ENCODE measurements around the gene ASTN2.

ASTN2 gene

GRCh38 chr9:116703634-116704033 is 711.2 kb downstream of the ASTN2 start:
- Histone ChIP-seq H3K27ac (ENCODE audit: low read depth, low read length) (no peak overlapping the region), H3K36me3 (ENCODE audit: control insufficient read depth, insufficient read depth, low read length) (peaks cover 20% of the 10 kb centered on the region), H3K4me3 (ENCODE audit: low read depth, low read length) (no peak overlapping the region), H3K9me3 (ENCODE audit: control insufficient read depth, insufficient read depth, low read depth, low read length) (peaks cover 6% of the 10 kb centered on the region; the same call in 1 of the 2 replicates), H3K9ac (ENCODE audit: low read length) (no peak overlapping the region), H3K27me3 (ENCODE audit: control insufficient read depth, insufficient read depth, low read length) (no peaks in the 10 kb centered on the region), H3K4me1 (ENCODE audit: control insufficient read depth, insufficient read depth, low read length) (peaks cover 4% of the 10 kb centered on the region)

- peaks cover 6% of the 10 kb centered on the region; the same call in 1 of the 2 replicates for H3K9me3 ChIP-seq (ENCODE audit: control insufficient read depth, insufficient read depth, low read depth, low read length)
- no peaks in the 10 kb centered on the region for H3K27me3 ChIP-seq (ENCODE audit: control insufficient read depth, insufficient read depth, low read length)
- no peak overlapping the region for H3K4me3 ChIP-seq (ENCODE audit: low read depth, low read length)
- peaks cover 4% of the 10 kb centered on the region for H3K4me1 ChIP-seq (ENCODE audit: control insufficient read depth, insufficient read depth, low read length)
- H3K36me3 ChIP-seq (ENCODE audit: control insufficient read depth, insufficient read depth, low read length) = peaks cover 35% of the 10 kb centered on the region
- no peak overlapping the region for H3K9ac ChIP-seq (ENCODE audit: low read length)
- H3K27ac ChIP-seq (ENCODE audit: low read depth, low read length) = no peak overlapping the region
Observed at GRCh38 chr9:116701940-116702642, 712.8 kb downstream of the ASTN2 start.

DNA sequence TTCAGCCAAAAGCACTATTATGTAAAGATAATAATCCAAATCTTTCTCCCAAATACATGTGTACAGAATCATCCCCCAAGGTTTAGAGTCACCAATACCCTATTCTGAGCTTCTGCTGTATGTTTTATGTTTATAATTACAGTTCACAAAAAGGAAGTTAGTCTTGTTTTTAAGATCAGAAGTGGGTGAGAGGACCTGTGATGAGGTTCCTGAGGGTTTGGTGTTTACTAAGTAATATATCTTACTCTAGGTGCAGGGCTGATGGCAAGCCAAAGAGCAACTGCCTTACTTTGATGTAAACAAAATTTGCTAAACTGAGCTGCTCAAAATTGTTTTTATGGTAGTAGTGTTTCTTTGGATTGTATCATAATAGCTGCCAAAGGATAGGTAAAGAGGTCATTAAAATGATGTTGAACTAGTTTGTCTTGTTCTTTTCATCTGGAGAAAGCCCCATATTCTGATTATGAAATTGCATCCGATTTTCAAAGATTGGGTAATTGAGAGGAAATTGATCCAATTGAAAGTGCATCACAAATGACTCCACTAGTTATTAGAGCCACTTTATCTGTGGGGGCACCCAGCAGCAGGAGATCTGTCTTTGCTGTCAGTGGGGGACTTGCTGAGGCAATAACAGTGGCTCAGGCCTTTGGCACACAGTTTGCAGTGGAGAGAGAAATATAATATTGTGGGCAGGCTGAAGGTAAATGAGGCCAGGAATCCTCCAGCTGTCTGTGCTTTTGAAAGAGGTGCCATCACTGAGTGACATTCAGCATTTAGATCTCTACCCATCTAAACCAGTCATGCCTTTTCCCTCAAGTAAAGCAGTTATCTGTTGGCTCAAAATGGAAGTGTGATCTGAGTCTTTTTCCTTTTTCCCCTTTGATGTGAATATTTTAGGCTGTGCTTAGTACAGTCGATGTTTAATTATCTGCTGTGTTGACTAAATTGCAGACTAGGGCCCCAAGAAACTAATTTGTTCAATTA is 713.7 kb downstream of the ASTN2 start:
- peaks cover 4% of the 10 kb centered on the region for H3K4me1 ChIP-seq (ENCODE audit: control insufficient read depth, insufficient read depth, low read length)
- H3K27ac ChIP-seq (ENCODE audit: low read depth, low read length) = no peak overlapping the region
- H3K9me3 ChIP-seq (ENCODE audit: control insufficient read depth, insufficient read depth, low read depth, low read length) = peaks cover 6% of the 10 kb centered on the region; the same call in 1 of the 2 replicates
- no peaks in the 10 kb centered on the region for H3K27me3 ChIP-seq (ENCODE audit: control insufficient read depth, insufficient read depth, low read length)
- no peak overlapping the region for H3K9ac ChIP-seq (ENCODE audit: low read length)
- peaks cover 35% of the 10 kb centered on the region for H3K36me3 ChIP-seq (ENCODE audit: control insufficient read depth, insufficient read depth, low read length)
- H3K4me3 ChIP-seq (ENCODE audit: low read depth, low read length) = no peak overlapping the region

GRCh38 chr9:116700279-116700678 is 714.6 kb downstream of the ASTN2 start:
- H3K4me3 ChIP-seq (ENCODE audit: low read depth, low read length) = no peak overlapping the region
- no peak overlapping the region for H3K9ac ChIP-seq (ENCODE audit: low read length)
- H3K9me3 ChIP-seq (ENCODE audit: control insufficient read depth, insufficient read depth, low read depth, low read length) = peaks cover 6% of the 10 kb centered on the region; the same call in 1 of the 2 replicates
- H3K27ac ChIP-seq (ENCODE audit: low read depth, low read length) = no peak overlapping the region
- H3K36me3 ChIP-seq (ENCODE audit: control insufficient read depth, insufficient read depth, low read length) = peaks cover 35% of the 10 kb centered on the region
- peaks cover 4% of the 10 kb centered on the region for H3K4me1 ChIP-seq (ENCODE audit: control insufficient read depth, insufficient read depth, low read length)
- no peaks in the 10 kb centered on the region for H3K27me3 ChIP-seq (ENCODE audit: control insufficient read depth, insufficient read depth, low read length)

GRCh38 chr9:116697887-116698286 is 717.0 kb downstream of the ASTN2 start:
- Histone ChIP-seq H3K36me3 (ENCODE audit: control insufficient read depth, insufficient read depth, low read length) (peaks cover 35% of the 10 kb centered on the region), H3K27me3 (ENCODE audit: control insufficient read depth, insufficient read depth, low read length) (no peaks in the 10 kb centered on the region), H3K4me3 (ENCODE audit: low read depth, low read length) (no peak overlapping the region), H3K9ac (ENCODE audit: low read length) (no peak overlapping the region), H3K27ac (ENCODE audit: low read depth, low read length) (no peak overlapping the region), H3K4me1 (ENCODE audit: control insufficient read depth, insufficient read depth, low read length) (no peaks in the 10 kb centered on the region), H3K9me3 (ENCODE audit: control insufficient read depth, insufficient read depth, low read depth, low read length) (peaks cover 6% of the 10 kb centered on the region; the same call in 1 of the 2 replicates)

- H3K27me3 ChIP-seq (ENCODE audit: control insufficient read depth, insufficient read depth, low read length) = no peaks in the 10 kb centered on the region
- 0 out of 2 replicates have a peak, but pooled peaks cover under 1% of the 10 kb centered on the region for H3K9me3 ChIP-seq (ENCODE audit: control insufficient read depth, insufficient read depth, low read depth, low read length)
- H3K4me1 ChIP-seq (ENCODE audit: control insufficient read depth, insufficient read depth, low read length) = no peaks in the 10 kb centered on the region
- H3K36me3 ChIP-seq (ENCODE audit: control insufficient read depth, insufficient read depth, low read length) = peaks cover 35% of the 10 kb centered on the region
- no peak overlapping the region for H3K9ac ChIP-seq (ENCODE audit: low read length)
- H3K4me3 ChIP-seq (ENCODE audit: low read depth, low read length) = no peak overlapping the region
- no peak overlapping the region for H3K27ac ChIP-seq (ENCODE audit: low read depth, low read length)
Observed at GRCh38 chr9:116697362-116697761, 717.5 kb downstream of the ASTN2 start.

DNA sequence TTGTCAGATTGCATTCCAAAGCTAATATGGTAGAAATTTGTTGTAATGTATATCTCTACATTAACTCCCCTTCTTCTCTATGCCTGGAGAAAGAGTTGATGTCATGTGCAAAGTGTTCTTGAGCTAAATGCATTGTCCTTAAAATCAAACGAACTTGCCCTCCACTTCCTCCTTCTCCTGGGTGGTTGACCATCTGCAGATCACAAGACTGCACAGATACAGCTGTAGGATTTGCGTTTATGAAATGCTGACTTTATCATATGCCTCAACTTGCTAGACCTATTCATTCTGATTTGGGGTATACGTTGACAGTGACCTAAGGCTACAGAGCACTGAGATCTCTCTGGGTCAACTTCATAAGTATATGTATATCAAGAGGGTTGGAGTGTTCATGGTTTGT is 719.4 kb downstream of the ASTN2 start:
- Histone ChIP-seq H3K4me1 (ENCODE audit: control insufficient read depth, insufficient read depth, low read length) (no peaks in the 10 kb centered on the region), H3K27me3 (ENCODE audit: control insufficient read depth, insufficient read depth, low read length) (no peaks in the 10 kb centered on the region), H3K36me3 (ENCODE audit: control insufficient read depth, insufficient read depth, low read length) (peaks cover 33% of the 10 kb centered on the region), H3K9ac (ENCODE audit: low read length) (no peak overlapping the region), H3K9me3 (ENCODE audit: control insufficient read depth, insufficient read depth, low read depth, low read length) (no peaks in the 10 kb centered on the region), H3K4me3 (ENCODE audit: low read depth, low read length) (no peak overlapping the region), H3K27ac (ENCODE audit: low read depth, low read length) (no peak overlapping the region)

GRCh38 chr9:116694785-116695291 is 720.0 kb downstream of the ASTN2 start:
- Histone ChIP-seq H3K27ac (ENCODE audit: low read depth, low read length) (no peak overlapping the region), H3K4me1 (ENCODE audit: control insufficient read depth, insufficient read depth, low read length) (no peaks in the 10 kb centered on the region), H3K36me3 (ENCODE audit: control insufficient read depth, insufficient read depth, low read length) (peaks cover 27% of the 10 kb centered on the region)

GRCh38 chr9:116693233-116693731 is 721.6 kb downstream of the ASTN2 start:
- H3K9me3 ChIP-seq (ENCODE audit: control insufficient read depth, insufficient read depth, low read depth, low read length) = no peaks in the 10 kb centered on the region
- H3K27me3 ChIP-seq (ENCODE audit: control insufficient read depth, insufficient read depth, low read length) = no peaks in the 10 kb centered on the region
- peaks cover 12% of the 10 kb centered on the region for H3K36me3 ChIP-seq (ENCODE audit: control insufficient read depth, insufficient read depth, low read length)
- peaks cover 9% of the 10 kb centered on the region; the same call in 1 of the 2 replicates for H3K4me1 ChIP-seq (ENCODE audit: control insufficient read depth, insufficient read depth, low read length)
- H3K9ac ChIP-seq (ENCODE audit: low read length) = no peak overlapping the region
- H3K4me3 ChIP-seq (ENCODE audit: low read depth, low read length) = no peak overlapping the region
- no peak overlapping the region for H3K27ac ChIP-seq (ENCODE audit: low read depth, low read length)

More at GRCh38 chr9:116694785-116695291, 720.0 kb downstream of the ASTN2 start:
- Histone ChIP-seq H3K27me3 (ENCODE audit: control insufficient read depth, insufficient read depth, low read length) (no peaks in the 10 kb centered on the region), H3K9ac (ENCODE audit: low read length) (no peak overlapping the region), H3K4me3 (ENCODE audit: low read depth, low read length) (no peak overlapping the region), H3K9me3 (ENCODE audit: control insufficient read depth, insufficient read depth, low read depth, low read length) (no peaks in the 10 kb centered on the region)

GRCh38 chr9:116692616-116693015 is 722.2 kb downstream of the ASTN2 start:
- Histone ChIP-seq H3K4me1 (ENCODE audit: control insufficient read depth, insufficient read depth, low read length) (peaks cover 10% of the 10 kb centered on the region; the same call in 1 of the 2 replicates), H3K36me3 (ENCODE audit: control insufficient read depth, insufficient read depth, low read length) (peaks cover 5% of the 10 kb centered on the region), H3K4me3 (ENCODE audit: low read depth, low read length) (no peak overlapping the region), H3K27me3 (ENCODE audit: control insufficient read depth, insufficient read depth, low read length) (no peaks in the 10 kb centered on the region; the same call in 1 of the 2 replicates), H3K9ac (ENCODE audit: low read length) (no peak overlapping the region), H3K9me3 (ENCODE audit: control insufficient read depth, insufficient read depth, low read depth, low read length) (no peaks in the 10 kb centered on the region), H3K27ac (ENCODE audit: low read depth, low read length) (no peak overlapping the region)

All from HUES6 (cell line).